ENCODE results near the gene AHNAK2. TPM values are rescaled to one million over a fixed set of nuclear protein-coding genes. Genes with fewer than 3 reads are reported as not detected.
A peak's percentile ranks its signal among the peaks of the same experiment; 100 is the strongest.

The AHNAK2 gene
- total and polyA plus RNA-seq, 8 donors, result 0.75 to 2.4 (median 1.4) TPM

GRCh38 chr14:105012171-105012985, 34.2 kb upstream of the AHNAK2 start:
- H3K4me1 ChIP-seq, result no peaks in the 10 kb centered on the region
- peaks cover 0 to 7% (median 0%) of the 10 kb centered on the region in 3 donors for H3K36me3 ChIP-seq
- ATAC-seq (peak in 3 of 4 donors; percentile 55 to 71 (median 60)), FAIRE-seq (no peak), DNase-seq (no peak)
- no peak for TF ChIP-seq CTCF (IDR thresholded peaks at IDR 0.05)
- H3K27ac ChIP-seq, result no peak overlapping the region
- WGBS, 2 donors, result 72 to 76% methylated on average over 23 of the region's 23 CpGs
- no peak overlapping the region for H3K4me3 ChIP-seq
- H3K27me3 ChIP-seq, result no peaks in the 10 kb centered on the region
- intact Hi-C loops (cut with DNase I), result no loop called here
- H3K9me3 ChIP-seq, result no peaks in the 10 kb centered on the region

GRCh38 chr14:105011312-105011990, 33.3 kb upstream of the AHNAK2 start:
- Histone ChIP-seq H3K4me3 (no peak overlapping the region), H3K4me1 (no peaks in the 10 kb centered on the region), H3K27ac (no peak overlapping the region), H3K27me3 (no peaks in the 10 kb centered on the region), H3K9me3 (no peaks in the 10 kb centered on the region), H3K36me3 (peaks cover 0 to 7% (median 0%) of the 10 kb centered on the region in 3 donors)
- DNase-seq (no peak), FAIRE-seq (no peak), ATAC-seq (no peak)
- 87 to 88% methylated on average over 29 of the region's 29 CpGs for WGBS, 2 donors
- TF ChIP-seq CTCF (IDR thresholded peaks at IDR 0.05), result no peak
- intact Hi-C loops (cut with DNase I), result no loop called here

GRCh38 chr14:105010891-105011291, 32.7 kb upstream of the AHNAK2 start:
- no peak overlapping the region for H3K4me3 ChIP-seq
- H3K36me3 ChIP-seq, result peaks cover 0 to 7% (median 0%) of the 10 kb centered on the region in 3 donors
- intact Hi-C loops (cut with DNase I), result no loop called here
- ATAC-seq, result no peak
- DNase-seq, result no peak
- H3K9me3 ChIP-seq, result no peaks in the 10 kb centered on the region
- FAIRE-seq, result no peak
- TF ChIP-seq CTCF (IDR thresholded peaks at IDR 0.05), result no peak
- no peaks in the 10 kb centered on the region for H3K4me1 ChIP-seq
- H3K27ac ChIP-seq, result no peak overlapping the region
- WGBS, 2 donors, result 85 to 89% methylated on average over 16 to 17 of the region's 17 CpGs
- no peaks in the 10 kb centered on the region for H3K27me3 ChIP-seq

GRCh38 chr14:105010106-105010505, 31.9 kb upstream of the AHNAK2 start:
- Histone ChIP-seq H3K4me1 (no peaks in the 10 kb centered on the region), H3K36me3 (peaks cover 0 to 7% (median 0%) of the 10 kb centered on the region in 3 donors), H3K27ac (no peak overlapping the region), H3K27me3 (no peaks in the 10 kb centered on the region), H3K4me3 (no peak overlapping the region), H3K9me3 (no peaks in the 10 kb centered on the region)
- DNase-seq, result no peak
- no peak for TF ChIP-seq CTCF (IDR thresholded peaks at IDR 0.05)
- intact Hi-C loops (cut with DNase I), result no loop called here
- no peak for ATAC-seq
- no peak for FAIRE-seq
- WGBS, 2 donors, result 79 to 88% methylated on average over 4 of the region's 4 CpGs

All from pancreas (tissue), 10 donors.